Mononuclear cell (primary cell): ENCODE data around the gene LRBA. TPM values are rescaled to one million over a fixed set of nuclear protein-coding genes. Genes with fewer than 3 reads are reported as not detected.
"Not testable (repeated sequence)": the region's sequence is repeated elsewhere in the genome, so short reads cannot be mapped to it uniquely, and the experiment has no call there.

Source experiments
- H3K27me3 ChIP-seq: 2 replicates; pipeline ENCODE4 v1.6.0; 2011; ENCODE audit warnings: low read length, control low read depth; ENCODE audit not compliant: insufficient read depth
- H3K4me1 ChIP-seq: 2 replicates; pipeline ENCODE4 v1.5.1; 2011; ENCODE audit warnings: mild to moderate bottlenecking, low read length, control low read depth; ENCODE audit not compliant: insufficient read depth
- H3K4me3 ChIP-seq: 2 replicates; pipeline ENCODE4 v1.5.1; 2011; ENCODE audit warnings: mild to moderate bottlenecking, low read length, moderate library complexity
- H3K9me3 ChIP-seq: 2 replicates; pipeline ENCODE4 v1.5.1; 2011; ENCODE audit warnings: low read depth, mild to moderate bottlenecking, control low read depth, low read length
- total RNA-seq: library from RNA; depleted of rRNA; stranded (reverse); fragments of >200 nt; gene quantifications from one replicate; pipeline ENCODE4 v1.2.3, GENCODE V29; 2012

Gene LRBA
- total RNA-seq, 1 donor = 96.0 TPM

GRCh38 chr4:150997141-150997540, 17.9 kb downstream of the LRBA start:
- peaks cover 26% of the 10 kb centered on the region for H3K4me1 ChIP-seq
- H3K9me3 ChIP-seq = no peaks in the 10 kb centered on the region
- no peak overlapping the region for H3K4me3 ChIP-seq
- H3K27me3 ChIP-seq = no peaks in the 10 kb centered on the region

- Histone ChIP-seq H3K4me3 (no peak overlapping the region), H3K27me3 (no peaks in the 10 kb centered on the region), H3K9me3 (no peaks in the 10 kb centered on the region), H3K4me1 (peaks cover 14% of the 10 kb centered on the region)
These were observed 20.4 kb downstream of the LRBA start for GRCh38 chr4:150994721-150995120.

- H3K9me3 ChIP-seq, H3K4me1 ChIP-seq, H3K4me3 ChIP-seq, H3K27me3 ChIP-seq: not testable (repeated sequence)
These were observed 21.5 kb downstream of the LRBA start for GRCh38 chr4:150993577-150993976.

- Histone ChIP-seq H3K4me1 (peaks cover 6% of the 10 kb centered on the region), H3K9me3 (no peaks in the 10 kb centered on the region), H3K27me3 (no peaks in the 10 kb centered on the region), H3K4me3 (no peak overlapping the region)
These were observed 24.1 kb downstream of the LRBA start for GRCh38 chr4:150990993-150991392.

GRCh38 chr4:150990250-150990649, 24.8 kb downstream of the LRBA start:
- Histone ChIP-seq H3K9me3 (no peaks in the 10 kb centered on the region), H3K27me3 (no peaks in the 10 kb centered on the region), H3K4me3 (no peak overlapping the region), H3K4me1 (peaks cover 6% of the 10 kb centered on the region)

GRCh38 chr4:150988238-150988637, 26.8 kb downstream of the LRBA start:
- H3K4me3 ChIP-seq = no peak overlapping the region
- no peaks in the 10 kb centered on the region for H3K4me1 ChIP-seq
- H3K27me3 ChIP-seq = no peaks in the 10 kb centered on the region
- no peaks in the 10 kb centered on the region for H3K9me3 ChIP-seq

- H3K27me3 ChIP-seq = no peaks in the 10 kb centered on the region
- H3K4me1 ChIP-seq = no peaks in the 10 kb centered on the region
- H3K9me3 ChIP-seq = no peaks in the 10 kb centered on the region
- H3K4me3 ChIP-seq = no peak overlapping the region
These were observed 27.9 kb downstream of the LRBA start for GRCh38 chr4:150987204-150987603.

GRCh38 chr4:150986085-150986484, 29.0 kb downstream of the LRBA start:
- H3K4me3 ChIP-seq = no peak overlapping the region
- no peaks in the 10 kb centered on the region for H3K4me1 ChIP-seq
- H3K9me3 ChIP-seq = no peaks in the 10 kb centered on the region
- H3K27me3 ChIP-seq = no peaks in the 10 kb centered on the region

GRCh38 chr4:150983851-150984250, 31.2 kb downstream of the LRBA start:
- Histone ChIP-seq H3K4me1 (no peaks in the 10 kb centered on the region), H3K4me3 (no peak overlapping the region), H3K27me3 (no peaks in the 10 kb centered on the region), H3K9me3 (no peaks in the 10 kb centered on the region)

GRCh38 chr4:150982557-150983233, 32.4 kb downstream of the LRBA start:
- H3K4me3 ChIP-seq = no peak overlapping the region
- H3K4me1 ChIP-seq = no peaks in the 10 kb centered on the region
- H3K27me3 ChIP-seq = no peaks in the 10 kb centered on the region
- H3K9me3 ChIP-seq = no peaks in the 10 kb centered on the region

- no peaks in the 10 kb centered on the region for H3K27me3 ChIP-seq
- no peak overlapping the region for H3K4me3 ChIP-seq
- no peaks in the 10 kb centered on the region for H3K9me3 ChIP-seq
- H3K4me1 ChIP-seq = peaks cover 5% of the 10 kb centered on the region
These were observed 36.1 kb downstream of the LRBA start for GRCh38 chr4:150978738-150979575.

GRCh38 chr4:150976478-150977118, 38.5 kb downstream of the LRBA start:
- no peak overlapping the region for H3K4me3 ChIP-seq
- peaks cover 5% of the 10 kb centered on the region for H3K4me1 ChIP-seq
- H3K9me3 ChIP-seq = no peaks in the 10 kb centered on the region
- no peaks in the 10 kb centered on the region for H3K27me3 ChIP-seq

- Histone ChIP-seq H3K9me3 (no peaks in the 10 kb centered on the region), H3K27me3 (no peaks in the 10 kb centered on the region), H3K4me1 (peaks cover 5% of the 10 kb centered on the region), H3K4me3 (no peak overlapping the region)
These were observed 40.3 kb downstream of the LRBA start for GRCh38 chr4:150974750-150975149.

GRCh38 chr4:150974252-150974640, 40.8 kb downstream of the LRBA start:
- Histone ChIP-seq H3K27me3 (no peaks in the 10 kb centered on the region), H3K4me1 (peaks cover 5% of the 10 kb centered on the region), H3K9me3 (no peaks in the 10 kb centered on the region), H3K4me3 (no peak overlapping the region)

GRCh38 chr4:150973626-150974251, 41.3 kb downstream of the LRBA start:
- no peaks in the 10 kb centered on the region for H3K27me3 ChIP-seq
- no peaks in the 10 kb centered on the region for H3K9me3 ChIP-seq
- H3K4me1 ChIP-seq = peaks cover 5% of the 10 kb centered on the region
- no peak overlapping the region for H3K4me3 ChIP-seq
